CD8-positive, alpha-beta memory T cell (primary cell): ENCODE data around the gene CCDC136. TPM values are rescaled to one million over a fixed set of nuclear protein-coding genes. Genes with fewer than 3 reads are reported as not detected.

Experiments used
- CTCF ChIA-PET: fragments of 350-600 bp; sonication (Branson Sonifier 250); formaldehyde crosslinking; loops from one replicate; lab custom pipeline; 2021; ENCODE audit warnings: antibody characterized with exemption; lab: Charles Lee
- POLR2A ChIA-PET: fragments of 350-600 bp; sonication (Branson Sonifier 250); formaldehyde crosslinking; loops from one replicate; lab custom pipeline; 2021; ENCODE audit warnings: antibody characterized with exemption; lab: Charles Lee
- DNase-seq, 5 donors: peaks; one replicate each; pipeline versions ENCODE4 v3.0.0 to v3.0.0-alpha.2; 2020 to 2022; ENCODE audit warnings: mixed read lengths in 1 of 5
- H3K27ac ChIP-seq: one replicate; pipeline ENCODE4 v1.7.0; 2013; ENCODE audit warnings: low read depth, mild to moderate bottlenecking, low read length, moderate library complexity
- H3K27me3 ChIP-seq: 2 replicates; pipeline ENCODE4 v1.7.0; 2013; ENCODE audit warnings: low read length, mild to moderate bottlenecking; ENCODE audit not compliant: insufficient read depth, poor library complexity, severe bottlenecking
- H3K36me3 ChIP-seq: 2 replicates; pipeline ENCODE4 v1.7.0; 2013; ENCODE audit warnings: mild to moderate bottlenecking, low read length, moderate library complexity; ENCODE audit not compliant: insufficient read depth
- H3K4me1 ChIP-seq: 2 replicates; pipeline ENCODE4 v1.7.0; 2013; ENCODE audit warnings: mild to moderate bottlenecking, low read length, moderate library complexity; ENCODE audit not compliant: insufficient read depth
- H3K4me3 ChIP-seq: 2 replicates; pipeline ENCODE4 v1.7.0; 2013; ENCODE audit warnings: mild to moderate bottlenecking, low read length
- H3K9me3 ChIP-seq: 2 replicates; pipeline ENCODE4 v1.7.0; 2013; ENCODE audit warnings: mild to moderate bottlenecking, low read length
- H3K27ac Mint-ChIP-seq, 8 donors: one replicate each; pipeline ENCODE4 v1.8.0; 2020 to 2021; ENCODE audit warnings: mixed read lengths in 8 of 8, mild to moderate bottlenecking in 6 of 8, inconsistent platforms in 3 of 8, moderate library complexity in 3 of 8
- H3K27me3 Mint-ChIP-seq, 2 donors: one replicate each; pipeline ENCODE4 v1.8.0; 2020 to 2021; ENCODE audit warnings: mixed read lengths in 2 of 2, mild to moderate bottlenecking in 1 of 2, moderate library complexity in 1 of 2
- H3K36me3 Mint-ChIP-seq, 3 donors: one replicate each; pipeline ENCODE4 v1.8.0; 2020 to 2021; ENCODE audit warnings: mixed read lengths in 3 of 3, inconsistent platforms in 1 of 3, mild to moderate bottlenecking in 1 of 3
- H3K4me1 Mint-ChIP-seq, 3 donors: one replicate each; pipeline ENCODE4 v1.8.0; 2020 to 2021; ENCODE audit warnings: mixed read lengths in 3 of 3, inconsistent platforms in 1 of 3, mild to moderate bottlenecking in 1 of 3
- H3K4me3 Mint-ChIP-seq, 7 donors: one replicate each; pipeline ENCODE4 v1.8.0; 2020 to 2021; ENCODE audit warnings: mixed read lengths in 7 of 7, mild to moderate bottlenecking in 6 of 7, moderate library complexity in 4 of 7, inconsistent platforms in 2 of 7
- H3K9me3 Mint-ChIP-seq, 5 donors: one replicate each; pipeline ENCODE4 v1.8.0; 2020 to 2022; ENCODE audit warnings: mixed read lengths in 5 of 5, mild to moderate bottlenecking in 3 of 5, moderate library complexity in 2 of 5, inconsistent platforms in 1 of 5
- polyA plus RNA-seq: library from polyadenylated mRNA; unstranded; fragments of 300-500 nt; fragmentation: Illumina TruSeq; gene quantifications from one replicate; pipeline ENCODE4 v1.2.3, GENCODE V29; 2021
- total RNA-seq, 2 experiments: library from RNA; stranded (reverse); gene quantifications; one replicate each; pipeline ENCODE4 v1.2.3, GENCODE V29; 2021

The CCDC136 gene
- total and polyA plus RNA-seq, 3 experiments from 2014 or later: 2.6 to 9.0 (median 8.7) TPM

DNA sequence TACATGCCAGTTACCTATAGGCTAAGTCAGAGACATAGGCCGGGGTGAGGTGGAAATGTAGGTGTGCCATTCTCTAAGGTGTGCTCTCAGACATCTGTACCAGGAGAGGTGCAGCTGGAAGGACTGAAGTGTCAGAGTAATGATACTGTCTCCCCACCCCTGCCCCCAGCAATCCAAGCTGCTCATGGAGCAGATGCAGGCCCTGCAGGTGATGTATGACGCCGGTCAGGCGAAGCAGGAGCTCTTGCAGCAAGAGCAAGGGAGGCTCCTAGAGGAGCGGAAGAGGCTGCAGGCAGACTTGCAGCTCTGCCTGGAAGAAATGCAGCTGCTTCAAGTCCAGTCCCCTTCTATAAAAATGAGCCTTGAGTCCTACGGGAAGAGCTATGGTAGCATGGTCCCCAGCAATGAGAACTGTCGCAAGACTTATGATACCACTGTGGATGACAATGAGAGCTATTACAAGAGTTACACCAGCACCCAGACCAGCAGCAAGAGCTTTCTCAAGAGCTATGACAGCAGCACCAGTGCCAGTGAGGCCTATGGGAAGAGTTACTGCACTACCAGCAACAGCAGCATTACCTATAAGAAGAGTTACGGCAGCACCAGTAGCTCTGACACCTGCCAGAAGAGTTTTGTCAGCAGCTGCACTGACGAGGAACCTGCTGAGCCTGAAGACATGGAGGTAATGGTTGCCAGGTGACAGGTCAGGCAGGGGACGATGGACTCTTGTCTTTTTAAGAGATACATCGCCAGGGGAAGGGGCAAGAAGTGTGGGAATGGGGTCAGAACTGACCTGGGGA lies 20.1 kb downstream of the CCDC136 start:
- Histone ChIP-seq H3K36me3 (no peaks in the 10 kb centered on the region), H3K4me3 (no peak overlapping the region), H3K9me3 (no peaks in the 10 kb centered on the region), H3K27me3 (no peaks in the 10 kb centered on the region), H3K4me1 (no peaks in the 10 kb centered on the region), H3K27ac (no peak overlapping the region)
- peaks cover 0 to 2% (median 0%) of the 10 kb centered on the region in 3 donors for H3K36me3 Mint-ChIP-seq
- no peak overlapping the region for H3K27ac Mint-ChIP-seq
- no peak overlapping the region for H3K4me3 Mint-ChIP-seq
- ChIA-PET POLR2A (no interaction called here), CTCF (interaction anchor here (1.0 kb wide), 1 partner anchor 72 kb away, joined by 4 read pairs; no protein-coding TSS in a partner anchor)
- no peaks in the 10 kb centered on the region for H3K27me3 Mint-ChIP-seq
- DNase-seq: no peak
- no peaks in the 10 kb centered on the region for H3K9me3 Mint-ChIP-seq
- no peaks in the 10 kb centered on the region for H3K4me1 Mint-ChIP-seq

DNA sequence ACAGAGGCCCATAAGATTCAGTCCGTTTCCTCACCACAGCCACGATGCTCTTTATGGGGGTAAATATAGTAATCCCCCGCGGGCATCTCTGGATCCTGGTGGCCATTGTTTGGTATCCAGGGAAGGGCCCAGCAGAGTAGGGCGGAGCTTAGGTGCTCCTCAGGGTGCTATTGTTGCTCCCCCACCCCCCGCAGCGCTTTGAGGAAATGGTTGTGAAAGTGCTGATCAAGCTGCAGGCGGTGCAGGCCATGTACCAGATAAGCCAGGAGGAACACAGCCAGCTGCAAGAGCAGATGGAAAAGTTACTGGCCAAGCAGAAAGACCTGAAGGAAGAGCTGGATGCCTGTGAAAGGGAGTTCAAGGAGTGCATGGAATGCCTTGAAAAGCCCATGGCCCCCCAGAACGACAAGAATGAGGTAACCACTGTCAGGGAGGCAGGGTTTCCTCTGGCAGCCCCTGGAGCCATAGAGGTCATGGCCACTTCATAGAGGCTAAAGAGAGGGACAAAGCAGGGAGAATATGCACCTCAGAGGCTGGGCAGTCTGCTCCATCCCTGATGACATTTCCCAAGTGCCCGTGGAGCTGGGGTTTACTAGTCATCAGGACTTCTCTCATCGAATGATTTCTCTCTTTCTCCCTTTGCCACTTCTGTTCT lies 20.9 kb downstream of the CCDC136 start:
- H3K4me1 ChIP-seq: no peaks in the 10 kb centered on the region
- Mint-ChIP-seq H3K27me3 (peaks cover 0 to under 1% of the 10 kb centered on the region in 2 donors), H3K27ac (no peak overlapping the region), H3K9me3 (no peaks in the 10 kb centered on the region), H3K36me3 (peaks cover 0 to under 1% (median 0%) of the 10 kb centered on the region in 3 donors), H3K4me1 (no peaks in the 10 kb centered on the region), H3K4me3 (no peak overlapping the region)
- H3K27ac ChIP-seq: no peak overlapping the region
- H3K4me3 ChIP-seq: no peak overlapping the region
- H3K9me3 ChIP-seq: no peaks in the 10 kb centered on the region
- H3K36me3 ChIP-seq: no peaks in the 10 kb centered on the region
- ChIA-PET CTCF (interaction anchor here (1.0 kb wide), 1 partner anchor 71 kb away, joined by 4 read pairs; no protein-coding TSS in a partner anchor), POLR2A (no interaction called here)
- DNase-seq: no peak
- no peaks in the 10 kb centered on the region for H3K27me3 ChIP-seq

DNA sequence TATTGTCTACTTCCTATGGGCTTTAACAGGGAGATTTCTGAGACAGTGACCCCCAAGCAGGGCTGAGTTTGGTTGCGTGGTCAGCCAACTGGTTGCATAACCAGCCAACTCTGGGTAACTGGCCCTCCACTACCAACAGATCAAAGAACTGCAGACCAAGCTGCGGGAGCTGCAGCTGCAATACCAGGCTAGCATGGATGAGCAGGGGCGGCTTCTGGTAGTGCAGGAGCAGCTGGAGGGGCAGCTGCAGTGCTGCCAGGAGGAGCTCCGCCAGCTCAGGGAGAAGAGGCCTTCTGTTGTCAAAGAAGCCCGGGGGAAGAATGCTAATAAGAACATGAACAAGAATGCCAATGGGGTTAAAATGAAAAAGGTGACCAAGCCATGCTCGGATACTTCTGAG lies 22.7 kb downstream of the CCDC136 start:
- no peak for DNase-seq
- no peaks in the 10 kb centered on the region for H3K9me3 ChIP-seq
- H3K4me3 ChIP-seq: no peak overlapping the region
- H3K27ac ChIP-seq: no peak overlapping the region
- H3K4me1 Mint-ChIP-seq: no peaks in the 10 kb centered on the region
- no peaks in the 10 kb centered on the region for H3K36me3 Mint-ChIP-seq
- H3K9me3 Mint-ChIP-seq: no peaks in the 10 kb centered on the region
- H3K27me3 Mint-ChIP-seq: peaks cover 4% of the 10 kb centered on the region in 2 donors
- ChIA-PET POLR2A (no interaction called here), CTCF (no interaction called here)
- H3K27ac Mint-ChIP-seq: no peak overlapping the region
- no peak overlapping the region for H3K4me3 Mint-ChIP-seq
- H3K27me3 ChIP-seq: no peaks in the 10 kb centered on the region
- H3K4me1 ChIP-seq: no peaks in the 10 kb centered on the region
- H3K36me3 ChIP-seq: no peaks in the 10 kb centered on the region

DNA sequence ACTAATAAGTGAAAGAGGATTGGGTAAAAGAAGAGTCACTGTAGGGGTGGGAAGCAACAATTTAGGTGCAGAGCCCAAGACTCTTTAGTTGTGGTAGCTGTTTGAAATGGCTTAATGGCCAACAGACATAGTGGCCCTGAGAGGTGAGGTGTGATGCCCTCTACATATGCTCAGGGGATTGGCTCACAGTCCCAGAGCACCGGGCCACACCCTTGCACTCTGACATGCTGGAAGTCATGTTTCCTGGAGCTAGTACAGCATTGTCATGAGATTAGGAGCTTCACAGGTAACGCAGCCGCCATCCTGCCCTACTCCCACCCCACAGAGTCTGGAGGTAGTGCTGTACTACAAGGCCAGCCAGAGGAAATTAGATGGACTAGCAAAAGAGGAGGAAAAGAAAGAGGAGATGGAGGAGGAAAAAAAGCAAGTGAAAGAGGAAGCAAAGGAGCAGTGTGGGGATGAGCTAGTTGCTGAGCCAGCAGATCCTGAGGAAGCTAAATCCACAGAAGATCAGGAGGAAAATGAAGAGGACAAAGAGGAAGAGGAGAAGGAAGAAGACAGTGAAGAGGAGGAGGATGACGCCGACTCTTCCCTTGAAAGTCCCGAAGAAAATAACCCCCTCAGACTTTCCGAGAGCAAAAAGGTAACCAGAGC lies 23.6 kb downstream of the CCDC136 start:
- Mint-ChIP-seq H3K4me1 (peaks cover 0 to 6% (median 3%) of the 10 kb centered on the region in 3 donors), H3K4me3 (no peak overlapping the region), H3K9me3 (no peaks in the 10 kb centered on the region), H3K36me3 (no peaks in the 10 kb centered on the region), H3K27ac (peak overlapping the region in 1 of 8 donors; percentile 14), H3K27me3 (peaks cover 4 to 6% of the 10 kb centered on the region in 2 donors)
- no peaks in the 10 kb centered on the region for H3K9me3 ChIP-seq
- ChIA-PET CTCF (no interaction called here), POLR2A (no interaction called here)
- no peaks in the 10 kb centered on the region for H3K36me3 ChIP-seq
- no peaks in the 10 kb centered on the region for H3K4me1 ChIP-seq
- H3K27me3 ChIP-seq: no peaks in the 10 kb centered on the region
- H3K4me3 ChIP-seq: no peak overlapping the region
- no peak overlapping the region for H3K27ac ChIP-seq
- DNase-seq: no peak

DNA sequence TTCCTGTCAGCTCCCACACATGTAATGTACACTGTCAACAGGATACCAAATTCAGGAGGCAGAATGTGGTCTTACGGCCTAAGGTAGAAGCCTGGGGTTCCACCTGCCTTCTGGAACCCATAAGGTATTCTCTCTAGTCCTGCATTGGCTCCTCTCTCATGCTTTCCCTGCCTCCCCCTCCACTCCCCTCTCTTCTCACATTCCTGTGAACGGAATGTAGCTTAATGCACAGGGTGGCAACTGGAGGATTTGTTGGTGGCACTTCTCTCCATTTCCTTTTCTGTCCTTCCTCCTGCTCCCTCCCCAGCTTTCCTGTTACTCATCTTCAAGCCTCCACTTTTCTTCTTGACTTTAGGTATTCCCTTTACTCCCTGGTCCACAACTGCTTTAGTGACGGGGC lies 26.9 kb downstream of the CCDC136 start:
- POLR2A ChIA-PET: no interaction called here

DNA sequence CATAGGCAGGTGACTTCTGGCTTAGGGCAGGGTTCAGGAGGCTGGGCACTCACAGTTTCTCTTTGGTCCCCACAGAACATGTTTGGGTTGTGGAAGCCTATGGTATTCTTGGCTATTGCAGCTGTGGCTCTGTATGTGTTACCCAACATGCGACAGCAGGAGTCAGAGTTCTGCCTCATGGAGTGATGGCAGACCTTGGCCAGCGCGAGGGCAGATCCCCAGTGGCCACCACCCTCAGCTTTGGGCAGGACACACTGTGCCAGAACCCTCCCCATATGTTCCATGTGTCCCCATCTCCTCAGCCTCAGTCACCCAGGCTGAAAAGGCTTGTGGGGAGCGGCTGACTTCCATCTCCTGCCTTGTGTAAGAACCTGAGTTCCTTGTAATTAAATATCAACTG lies 30.0 kb downstream of the CCDC136 start:
- Mint-ChIP-seq H3K36me3 (peaks cover 0 to 2% (median 0%) of the 10 kb centered on the region in 3 donors), H3K4me1 (peaks cover 0 to 6% (median 3%) of the 10 kb centered on the region in 3 donors), H3K27me3 (peaks cover 13 to 19% of the 10 kb centered on the region in 2 donors), H3K27ac (no peak overlapping the region), H3K9me3 (no peaks in the 10 kb centered on the region), H3K4me3 (no peak overlapping the region)
- no peaks in the 10 kb centered on the region for H3K27me3 ChIP-seq
- ChIA-PET POLR2A (no interaction called here), CTCF (no interaction called here)
- no peak overlapping the region for H3K27ac ChIP-seq
- no peaks in the 10 kb centered on the region for H3K9me3 ChIP-seq
- no peaks in the 10 kb centered on the region for H3K36me3 ChIP-seq
- no peaks in the 10 kb centered on the region for H3K4me1 ChIP-seq
- no peak overlapping the region for H3K4me3 ChIP-seq
- no peak for DNase-seq

More for the DNA sequence above, 26.9 kb downstream of the CCDC136 start:
- Histone ChIP-seq H3K4me1 (no peaks in the 10 kb centered on the region), H3K27ac (no peak overlapping the region), H3K4me3 (no peak overlapping the region), H3K9me3 (no peaks in the 10 kb centered on the region), H3K36me3 (no peaks in the 10 kb centered on the region), H3K27me3 (no peaks in the 10 kb centered on the region)
- Mint-ChIP-seq H3K27me3 (peaks cover 4 to 9% of the 10 kb centered on the region in 2 donors), H3K36me3 (peaks cover 0 to 2% (median 0%) of the 10 kb centered on the region in 3 donors), H3K27ac (no peak overlapping the region), H3K9me3 (no peaks in the 10 kb centered on the region), H3K4me1 (peaks cover 0 to 6% (median 3%) of the 10 kb centered on the region in 3 donors), H3K4me3 (no peak overlapping the region)
- DNase-seq: no peak
- CTCF ChIA-PET: interaction anchor here (1.1 kb wide), 1 partner anchor 65 kb away, joined by 3 read pairs; no protein-coding TSS in a partner anchor

DNA sequence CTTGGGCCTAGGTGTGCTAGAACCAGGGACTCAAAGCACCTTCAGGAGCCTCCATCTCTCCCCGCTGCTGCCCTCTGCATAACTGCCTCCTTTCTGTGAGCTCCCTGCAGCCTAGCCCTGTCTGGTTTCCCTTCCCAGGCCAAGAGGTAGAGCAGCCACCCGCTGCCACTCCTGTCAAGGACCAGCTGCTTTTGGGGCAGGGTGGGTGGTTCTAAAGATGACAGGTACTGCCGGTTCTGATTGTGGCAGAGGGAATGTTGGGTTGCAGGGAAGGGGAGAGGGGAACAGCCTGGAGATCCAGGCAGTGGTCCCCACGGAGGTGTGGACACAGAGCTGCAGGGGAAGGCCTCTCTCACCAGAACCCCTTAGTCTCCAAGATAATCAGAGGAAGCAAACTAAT lies 34.7 kb downstream of the CCDC136 start:
- Mint-ChIP-seq H3K36me3 (peaks cover 0 to 2% (median 0%) of the 10 kb centered on the region in 3 donors), H3K9me3 (no peaks in the 10 kb centered on the region), H3K27ac (peak overlapping the region in 1 of 8 donors; percentile 83), H3K4me3 (no peak overlapping the region), H3K27me3 (peaks cover 36 to 41% of the 10 kb centered on the region in 2 donors), H3K4me1 (peaks cover 6 to 17% (median 12%) of the 10 kb centered on the region in 3 donors)
- ChIA-PET CTCF (no interaction called here), POLR2A (no interaction called here)
- H3K4me1 ChIP-seq: peaks cover 7% of the 10 kb centered on the region
- no peak overlapping the region for H3K27ac ChIP-seq
- no peaks in the 10 kb centered on the region for H3K9me3 ChIP-seq
- no peak for DNase-seq
- H3K27me3 ChIP-seq: peaks cover 15% of the 10 kb centered on the region
- no peaks in the 10 kb centered on the region for H3K36me3 ChIP-seq
- H3K4me3 ChIP-seq: no peak overlapping the region

DNA sequence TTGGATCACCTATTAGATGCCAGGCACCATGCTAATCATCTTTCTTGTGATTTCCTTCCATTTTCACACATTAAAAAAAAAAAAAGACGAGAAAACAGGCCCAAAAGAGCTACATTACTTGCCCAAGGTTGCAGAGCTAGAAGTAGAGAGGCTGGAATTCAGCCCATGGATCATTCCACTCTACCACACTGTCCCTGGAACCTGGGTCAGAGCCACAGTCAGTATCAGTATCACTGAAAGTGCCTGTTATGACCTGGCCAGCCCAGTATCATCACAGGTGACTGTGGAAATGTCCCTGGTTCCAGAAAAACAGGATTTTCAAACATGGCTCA lies 35.1 kb downstream of the CCDC136 start:
- H3K4me3 Mint-ChIP-seq: no peak overlapping the region
- CTCF ChIA-PET: no interaction called here
- POLR2A ChIA-PET: no interaction called here

More for the DNA sequence above, 35.1 kb downstream of the CCDC136 start:
- Mint-ChIP-seq H3K27me3 (peaks cover 36 to 41% of the 10 kb centered on the region in 2 donors), H3K36me3 (peaks cover 0 to 2% (median 0%) of the 10 kb centered on the region in 3 donors), H3K27ac (peak overlapping the region in 1 of 8 donors; percentile 83), H3K9me3 (no peaks in the 10 kb centered on the region), H3K4me1 (peaks cover 6 to 21% (median 12%) of the 10 kb centered on the region in 3 donors)
- no peak overlapping the region for H3K4me3 ChIP-seq
- no peaks in the 10 kb centered on the region for H3K9me3 ChIP-seq
- no peak overlapping the region for H3K27ac ChIP-seq
- DNase-seq: no peak
- H3K4me1 ChIP-seq: peaks cover 7% of the 10 kb centered on the region
- peaks cover 15% of the 10 kb centered on the region for H3K27me3 ChIP-seq
- no peaks in the 10 kb centered on the region for H3K36me3 ChIP-seq
